NK-92 (cell line): ENCODE measurements around the gene PIGV.
"Not testable (repeated sequence)": the region's sequence is repeated elsewhere in the genome, so short reads cannot be mapped to it uniquely, and the experiment has no call there.

Experiments
- DNase-seq: peaks from one replicate; lab custom pipeline; 2025; ENCODE audit not compliant: unreplicated experiment; lab: John Stamatoyannopoulos, UW

The PIGV gene

DNA sequence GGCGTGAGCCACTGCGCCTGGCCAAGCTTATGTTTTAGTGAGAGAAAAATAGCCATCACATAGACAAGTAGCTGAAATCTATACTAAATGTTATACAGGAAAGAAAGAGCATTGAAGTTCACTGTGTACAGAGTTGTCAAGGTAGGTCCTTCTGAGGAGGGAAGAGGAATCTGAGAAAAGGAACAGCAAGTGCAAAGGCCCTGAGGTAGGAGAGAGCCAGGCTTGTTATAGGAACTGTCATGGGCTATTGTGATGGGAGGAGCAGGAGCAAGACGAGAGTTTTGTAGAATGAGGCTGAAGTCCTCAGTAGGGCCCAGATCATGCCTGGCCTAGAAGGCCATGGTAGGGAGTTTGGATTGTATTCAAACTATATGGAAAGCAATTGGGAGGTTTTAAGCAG, 43.3 kb downstream of the PIGV start:
- DNase-seq: no peak

DNA sequence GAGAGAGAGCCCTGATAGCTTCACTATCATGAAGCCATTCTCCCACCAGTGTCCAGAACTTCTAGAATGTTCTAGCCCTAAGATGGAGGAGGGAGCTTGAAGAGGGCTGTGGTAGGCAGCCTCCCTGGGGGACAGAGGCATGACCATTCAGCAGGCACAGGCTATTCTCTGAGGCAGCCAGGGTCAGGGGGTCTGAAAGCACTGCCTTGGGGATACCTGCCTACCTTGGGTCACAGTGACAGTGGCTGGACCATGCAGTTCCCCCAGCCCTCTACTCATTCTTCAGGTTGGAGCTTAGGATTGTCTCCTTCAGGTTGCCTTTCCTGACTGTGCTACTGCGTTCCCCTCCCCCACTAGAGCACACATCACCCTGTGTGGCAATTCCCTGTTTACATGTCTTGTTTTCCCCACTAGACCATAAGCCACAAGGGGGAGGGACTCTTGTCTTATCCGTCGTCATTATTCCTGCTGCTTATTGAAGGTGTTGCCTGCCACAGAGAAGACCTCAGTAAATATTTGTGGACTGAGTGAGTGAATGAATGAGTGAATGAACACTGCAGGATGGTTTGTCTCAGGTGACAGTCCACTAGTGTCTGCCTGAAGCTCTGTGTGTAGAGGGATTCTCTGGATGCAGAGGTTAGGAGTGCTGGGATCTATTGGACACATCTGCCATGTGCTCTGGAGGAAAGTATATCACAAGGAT, 43.9 kb downstream of the PIGV start:
- DNase-seq: no peak

DNA sequence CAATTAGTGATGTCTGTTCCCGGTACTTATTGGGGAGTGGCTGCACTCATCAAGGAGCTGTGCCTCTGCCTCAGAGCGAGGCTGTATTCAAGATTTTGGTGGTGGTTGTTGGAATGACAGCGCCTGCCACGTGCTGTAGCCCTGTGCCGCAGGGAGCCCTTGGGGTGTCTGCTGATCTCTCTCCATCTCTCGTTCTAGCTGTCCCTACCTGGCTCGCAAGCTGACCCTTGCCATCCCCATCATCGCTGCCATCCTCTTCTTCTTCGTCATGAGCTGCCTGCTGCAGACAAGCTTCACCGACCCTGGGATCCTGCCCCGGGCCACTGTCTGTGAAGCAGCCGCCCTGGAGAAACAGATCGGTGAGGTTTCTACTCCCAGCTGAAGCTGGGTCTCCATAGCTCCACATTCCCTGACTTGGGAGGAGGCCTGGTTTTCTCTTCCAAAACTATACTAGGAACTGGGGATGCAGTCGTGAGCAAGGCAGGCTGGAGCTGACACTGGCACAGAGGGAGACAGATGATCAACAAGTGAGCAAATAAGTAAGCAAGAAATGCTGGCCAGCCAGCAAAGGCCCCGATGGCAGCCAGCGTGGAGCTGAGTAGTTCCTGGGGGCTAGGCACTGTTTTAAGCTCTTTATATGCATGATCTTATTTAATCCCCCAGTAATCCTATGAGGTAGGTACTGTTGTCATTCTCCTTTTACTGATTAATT, 44.7 kb downstream of the PIGV start:
- no peak for DNase-seq

DNA sequence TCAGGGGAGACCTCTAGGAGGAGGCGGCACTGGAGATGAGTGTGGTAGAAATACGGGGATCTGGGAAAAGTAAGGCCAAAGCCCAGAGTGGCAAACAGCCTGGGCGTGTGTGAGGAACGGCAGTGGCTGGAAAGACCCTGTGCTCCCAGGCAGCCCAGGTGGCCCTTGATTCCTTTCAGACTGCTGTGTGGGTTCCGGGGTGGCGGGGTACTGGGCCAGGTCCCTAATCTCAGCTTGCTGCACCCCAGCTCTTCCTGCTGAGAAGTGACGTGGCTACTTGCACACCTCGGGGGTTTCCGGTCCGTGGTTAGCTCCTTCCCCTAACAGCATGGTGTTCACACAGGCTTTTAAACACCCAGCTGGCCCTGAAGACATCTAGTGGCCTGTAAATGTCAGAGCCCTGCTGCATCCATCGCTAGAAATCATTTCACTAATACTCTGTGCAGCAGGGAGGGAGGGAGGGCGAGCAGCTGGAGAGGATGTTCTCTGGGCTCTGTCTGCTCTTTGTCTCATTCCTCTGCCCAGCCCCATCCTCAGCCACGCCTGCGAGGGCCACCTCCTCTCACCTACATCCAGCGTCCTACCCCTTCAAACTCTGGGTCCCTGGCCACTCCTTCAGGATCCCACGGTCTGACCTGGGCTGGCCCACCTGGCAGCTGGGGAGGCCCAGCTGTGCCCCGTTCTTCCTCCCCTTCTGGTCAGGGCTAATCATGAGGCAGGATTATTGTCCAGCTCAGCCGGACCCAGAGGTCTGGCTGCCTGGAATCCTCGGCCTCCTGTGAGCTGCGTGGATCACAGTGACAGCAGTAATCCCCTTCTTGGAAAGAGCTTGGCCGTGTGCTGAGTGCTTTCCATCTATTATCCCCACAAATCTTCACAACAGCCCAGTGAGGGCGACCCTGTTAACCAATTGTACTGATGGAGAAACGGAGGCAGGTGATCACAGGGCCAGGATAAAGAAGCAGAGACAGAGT, 46.0 kb downstream of the PIGV start:
- DNase-seq: no peak

DNA sequence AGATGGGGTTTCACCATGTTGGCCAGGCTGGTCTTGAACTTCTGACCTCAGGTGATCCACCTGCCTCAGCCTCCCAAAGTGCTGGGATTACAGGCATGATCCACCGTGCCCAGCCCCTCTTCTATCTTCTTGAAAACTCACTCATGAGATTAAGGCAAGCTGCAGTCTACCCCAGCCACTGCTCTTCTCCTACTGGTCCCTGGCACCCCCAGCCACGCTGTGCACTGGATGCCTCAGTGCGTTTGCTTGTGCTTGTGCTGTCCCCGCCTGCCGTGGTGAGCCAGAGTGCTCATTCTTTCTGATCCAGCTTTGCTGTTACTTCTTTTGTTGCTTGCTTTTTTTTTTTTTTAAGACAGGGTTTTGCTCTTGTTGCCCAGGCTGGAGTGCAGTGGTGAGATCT, 49.9 kb downstream of the PIGV start:
- DNase-seq: not testable (repeated sequence)

DNA sequence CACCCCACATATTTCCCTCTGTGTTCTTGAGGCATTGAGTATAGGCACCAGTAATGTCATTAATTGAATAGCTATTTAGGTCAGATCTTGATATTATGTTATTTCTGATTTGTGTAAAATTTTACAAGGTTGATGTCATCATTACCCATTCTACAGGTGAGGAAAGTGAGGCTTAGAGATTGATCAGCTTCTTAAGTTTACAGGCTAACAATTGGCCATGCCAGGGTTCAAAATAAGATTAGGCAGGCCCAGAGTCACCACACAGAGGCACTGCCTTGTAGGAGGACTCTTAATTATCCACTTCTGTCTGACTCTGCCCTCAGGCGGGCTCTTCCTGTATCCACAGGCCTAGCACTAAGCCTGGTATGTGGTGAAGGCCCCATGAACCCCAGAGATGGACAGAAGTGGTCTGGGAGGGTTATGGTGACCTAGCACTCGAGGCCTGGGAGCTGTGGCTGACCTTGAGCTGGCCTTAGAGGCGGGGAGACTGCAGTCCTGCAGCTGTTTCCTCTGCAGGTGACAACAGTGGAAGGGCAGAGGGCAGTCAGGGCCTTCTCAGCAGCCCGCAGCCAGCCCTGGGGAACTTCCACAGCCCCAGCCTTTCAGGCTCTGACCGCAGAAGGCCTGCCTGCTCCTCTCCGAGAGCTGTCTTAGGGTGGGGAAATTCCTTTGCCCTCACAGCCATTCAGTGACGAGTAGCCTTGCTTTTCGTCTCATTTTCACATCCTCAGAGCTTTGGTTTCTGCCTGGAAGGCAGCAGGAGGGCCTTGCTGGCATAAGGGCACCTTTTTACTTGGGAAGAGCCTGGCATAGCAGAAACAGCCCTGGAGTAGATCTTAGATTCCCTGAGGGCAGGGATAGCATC, 51.0 kb downstream of the PIGV start:
- DNase-seq: no peak

DNA sequence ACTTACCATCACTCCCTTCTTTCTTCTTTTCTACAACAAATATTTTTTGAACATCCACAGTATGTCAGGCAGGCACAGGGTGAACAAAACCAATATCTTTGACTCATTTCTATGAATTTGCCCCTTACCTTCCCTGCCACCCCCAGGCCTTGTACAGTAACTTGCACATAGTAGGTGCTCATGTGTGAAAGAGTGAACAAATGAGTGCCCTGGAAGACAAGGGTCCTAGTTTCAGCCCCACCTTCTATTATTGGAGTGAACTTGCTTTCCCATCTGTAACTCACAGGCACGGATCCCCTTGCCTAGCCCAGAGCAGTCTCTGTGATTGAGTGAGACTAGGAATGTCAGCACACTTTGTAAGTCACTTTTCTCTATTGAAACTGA, 51.6 kb downstream of the PIGV start:
- DNase-seq: no peak

DNA sequence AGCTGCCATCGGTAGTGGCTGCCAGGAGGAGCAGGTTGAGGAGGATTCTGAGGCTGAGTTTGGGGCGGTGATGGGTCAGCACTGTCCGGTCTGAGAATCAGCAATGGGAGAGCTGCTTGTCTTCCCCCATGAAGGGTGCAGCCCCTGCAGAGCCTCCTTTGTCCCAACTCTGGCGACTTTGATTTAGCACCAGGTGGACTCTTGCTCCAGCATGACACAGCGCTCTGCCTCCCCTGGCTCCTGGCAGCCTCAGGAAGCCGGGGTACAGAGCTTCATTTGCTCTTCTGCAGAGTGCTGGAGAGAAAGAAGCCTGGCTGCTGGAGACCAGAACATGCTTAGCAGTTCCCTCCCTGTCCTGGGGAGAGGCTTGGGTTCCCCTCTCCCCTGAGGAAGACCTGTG, 52.0 kb downstream of the PIGV start:
- no peak for DNase-seq

DNA sequence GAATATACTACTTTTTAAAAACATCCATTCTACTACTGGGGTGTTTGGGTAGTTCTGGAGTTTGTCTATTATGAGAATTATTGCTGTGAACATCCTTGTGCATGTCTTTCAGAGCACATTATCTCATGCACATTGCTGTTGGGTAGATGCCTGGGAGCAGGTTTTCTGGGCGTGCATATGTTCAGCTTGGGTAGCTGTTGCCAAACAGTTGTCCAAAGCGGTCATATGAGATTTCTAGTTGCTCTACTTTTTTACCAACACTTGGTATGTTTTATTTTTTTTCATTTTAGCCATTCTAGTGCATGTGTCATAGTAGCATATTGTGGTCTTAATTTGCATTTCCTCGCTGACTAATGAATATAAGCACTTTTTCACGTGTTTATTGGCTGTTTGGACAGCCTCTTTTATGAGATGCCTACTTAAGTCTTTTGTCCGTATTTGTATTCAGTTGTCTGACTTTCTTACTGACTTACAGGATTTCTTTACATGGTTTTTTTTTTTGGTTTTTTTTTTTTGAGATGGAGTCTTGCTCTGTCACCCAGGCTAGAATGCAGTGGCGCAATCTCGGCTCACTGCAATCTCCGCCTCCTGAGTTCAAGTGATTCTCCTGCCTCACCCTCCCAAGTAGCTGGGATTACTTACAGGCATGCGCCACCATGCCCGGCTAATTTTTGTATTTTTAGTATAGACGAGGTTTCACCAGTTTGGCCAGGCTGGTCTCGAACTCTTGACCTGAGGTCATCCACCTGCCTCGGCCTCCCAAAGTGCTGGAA, 56.9 kb downstream of the PIGV start:
- no peak for DNase-seq

DNA sequence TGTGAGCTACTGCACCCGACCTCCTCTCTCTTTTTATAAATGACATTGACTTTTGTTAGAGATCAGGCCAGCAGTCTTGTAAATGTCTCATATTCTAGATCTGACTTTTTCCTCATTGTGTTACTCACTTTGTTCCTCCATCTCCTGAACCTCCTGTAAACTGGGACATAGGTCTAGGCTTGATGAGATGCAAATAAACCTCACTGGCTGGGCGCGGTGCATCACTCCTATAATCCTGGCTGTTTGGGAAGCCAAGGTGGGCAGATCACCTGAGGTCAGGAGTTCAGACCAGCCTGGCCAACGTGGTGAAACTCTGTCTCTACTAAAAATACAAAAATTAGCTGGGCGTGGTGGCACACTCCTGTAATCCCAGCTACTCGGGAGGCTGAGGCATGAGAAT, 60.1 kb downstream of the PIGV start:
- not testable (repeated sequence) for DNase-seq
